ENCODE results near the gene ZEB2.

GRCh38 chr2:144535300-144535699 is 15.4 kb upstream of the ZEB2 start:
- TF ChIP-seq POLR2A (IDR thresholded peaks at IDR 0.05): no peak
- TF ChIP-seq CTCF (IDR thresholded peaks at IDR 0.05): no peak

Data from thyroid gland (tissue), 4 donors.